GM12864 (cell line): ENCODE data around the gene SNPH.
A peak's percentile ranks its signal among the peaks of the same experiment; 100 is the strongest.
"Not testable (repeated sequence)": the region's sequence is repeated elsewhere in the genome, so short reads cannot be mapped to it uniquely, and the experiment has no call there.

Experiments
- DNase-seq: peaks from one replicate; pipeline ENCODE4 v3.0.0-alpha.2; 2011; ENCODE audit warnings: low read depth
- H3K4me3 ChIP-seq: 2 replicates; pipeline ENCODE4 v1.5.1; 2011; ENCODE audit warnings: mild to moderate bottlenecking, low read depth, low read length, control low read depth
- CTCF ChIP-seq: IDR thresholded peaks from 2 replicates; pipeline ENCODE4 v1.5.1; 2011; ENCODE audit warnings: low read depth, mild to moderate bottlenecking, moderate library complexity, low read length, control low read depth, inconsistent platforms; ENCODE audit errors: missing control alignments

Gene SNPH

GRCh38 chr20:1266167-1266973 is at the start of gene SNPH:
SNPH (plus strand) TSS chr20:1266294; CDS start chr20:1296240, 29,946 bp downstream.
- no peak for DNase-seq
- peak within 1 kb of the TSS; percentile 42 for H3K4me3 ChIP-seq

GRCh38 chr20:1216527-1217427 is 49.3 kb upstream of the SNPH start:
- not testable (repeated sequence) for DNase-seq, H3K4me3 ChIP-seq

More at GRCh38 chr20:1266167-1266973, at the start of gene SNPH:
- no peak for TF ChIP-seq CTCF

GRCh38 chr20:1222750-1223149 is 43.3 kb upstream of the SNPH start:
- H3K4me3 ChIP-seq, DNase-seq: not testable (repeated sequence)

- H3K4me3 ChIP-seq, result no peak overlapping the region
- DNase-seq, result no peak
- TF ChIP-seq CTCF, result no peak
Observed at GRCh38 chr20:1224205-1224890, 41.7 kb upstream of the SNPH start.

GRCh38 chr20:1225263-1225782 is 40.8 kb upstream of the SNPH start:
- no peak for DNase-seq
- H3K4me3 ChIP-seq, result no peak overlapping the region
- TF ChIP-seq CTCF, result no peak

GRCh38 chr20:1225783-1226654 is 40.1 kb upstream of the SNPH start, which contains the start of gene RAD21L1:
RAD21L1 (plus strand) TSS chr20:1226044; CDS start chr20:1228454, 2,410 bp downstream.
- H3K4me3 ChIP-seq, result peak within 1 kb of the TSS; percentile 59
- TF ChIP-seq CTCF, result no peak
- DNase-seq, result no peak

GRCh38 chr20:1229541-1229940 is 36.6 kb upstream of the SNPH start:
- TF ChIP-seq CTCF, result no peak
- no peak overlapping the region for H3K4me3 ChIP-seq
- DNase-seq, result no peak
